Adrenal gland (tissue), 12 donors: ENCODE measurements around the gene TNFAIP8. TPM values are rescaled to one million over a fixed set of nuclear protein-coding genes. Genes with fewer than 3 reads are reported as not detected.
A peak's percentile ranks its signal among the peaks of the same experiment; 100 is the strongest.

Experiments
- DNase-seq, 7 donors: peaks; one replicate each; pipeline ENCODE4 v3.0.0-alpha.2; 2019 to 2020
- H3K27ac ChIP-seq, 5 donors: fragments of 200-600 bp; sonication (generic) in 4 of 5; 1 replicate in 3 of 5; 2 replicates in 2 of 5; pipeline versions ENCODE4 v1.5.1 to v1.8.0; 2016 to 2020; ENCODE audit warnings: mild to moderate bottlenecking in 1 of 5
- H3K27me3 ChIP-seq: fragments of 200-600 bp; 2 replicates; pipeline ENCODE4 v1.8.0; 2021
- H3K36me3 ChIP-seq, 2 donors: fragments of 200-600 bp; replicated peaks in 1 of 2; 1 replicate in 1 of 2; 2 replicates in 1 of 2; pipeline versions ENCODE4 v1.5.1 to v1.8.0; 2018 to 2022
- H3K4me1 ChIP-seq, 2 donors: fragments of 200-600 bp; replicated peaks in 1 of 2; 1 replicate in 1 of 2; 2 replicates in 1 of 2; pipeline versions ENCODE4 v1.5.1 to v1.8.0; 2018 to 2021
- H3K4me3 ChIP-seq, 4 donors: fragments of 200-600 bp; sonication (generic) in 3 of 4; one replicate each; pipeline ENCODE4 v1.5.1; 2016 to 2018
- H3K9me3 ChIP-seq, 3 donors: fragments of 200-600 bp; sonication (generic) in 1 of 3; replicated peaks in 1 of 3; 1 replicate in 2 of 3; 2 replicates in 1 of 3; pipeline versions ENCODE4 v1.5.1 to v1.8.0; 2016 to 2021
- CTCF ChIP-seq, 6 experiments: fragments of 450-650 bp in 4 of 6; fragments of 200-600 bp in 2 of 6; sonication (generic) in 1 of 6; IDR thresholded peaks; 1 replicate in 5 of 6; 2 replicates in 1 of 6; pipeline versions ENCODE4 v1.5.1 to v1.8.0; 2016 to 2021; ENCODE audit warnings: antibody characterized with exemption in 6 of 6, mild to moderate bottlenecking in 2 of 6, moderate library complexity in 1 of 6
- POLR2A ChIP-seq, 2 donors: fragments of 450-650 bp; IDR thresholded peaks; one replicate each; pipeline ENCODE4 v1.6.1; 2017; ENCODE audit warnings: antibody characterized with exemption in 2 of 2, mild to moderate bottlenecking in 2 of 2, moderate library complexity in 1 of 2
- WGBS, 4 donors: extraction: QIAGEN DNeasy Blood & Tissue Kit in 2 of 4; methylation state at CpG; one replicate each; pipeline versions ENCODE4 v1.1.5 to v1.1.7; 2013 to 2017; 5-methylcytosine and 5-hydroxymethylcytosine counted together
- intact Hi-C, 2 donors: fragments of 100-400 bp; cut with DNase I; formaldehyde crosslinking; loops; one replicate each; pipeline versions ENCODE4 v1.14.1 to v1.15.0; 2022 to 2023
- polyA plus RNA-seq, 3 donors: library from polyadenylated mRNA; stranded (reverse); fragments of 200-250 nt in 2 of 3; fragments of 350-450 nt in 1 of 3; fragmentation: Illumina TruSeq in 1 of 3; extraction: RNeasy Lipid Tissue Mini Kit (QIAGEN cat#74804) in 1 of 3; gene quantifications; one replicate each; pipeline ENCODE4 v1.2.3, GENCODE V29; 2013 to 2014
- total RNA-seq, 9 donors: library from RNA; depleted of rRNA in 4 of 9; stranded (reverse); fragments of >200 nt in 4 of 9; fragments of 120-200 nt in 1 of 9; fragmentation: NEBNext Ultra II Directional in 1 of 9; extraction: Animal tissue kit (Norgen Biotek cat#: 25700) in 1 of 9; gene quantifications; one replicate each; pipeline versions ENCODE4 v1.1.0 to v1.2.4, GENCODE V29; 2013 to 2023
- donor health status: healthy with polysubstance abuse.
- donor health status: Bipolar disorder and iron deficiency.
- donor health status: DM: yes; HTN: yes; CAD: no.
- donor health status: DM: no; HTN: no; CAD: no.
- donor health status: DM: no; HTN: no; CAD: no.
- donor health status: DM: yes; HTN: yes; CAD: no.

Gene TNFAIP8
- total and polyA plus RNA-seq, 12 donors, result 1.4 to 12.7 (median 5.5) TPM

DNA sequence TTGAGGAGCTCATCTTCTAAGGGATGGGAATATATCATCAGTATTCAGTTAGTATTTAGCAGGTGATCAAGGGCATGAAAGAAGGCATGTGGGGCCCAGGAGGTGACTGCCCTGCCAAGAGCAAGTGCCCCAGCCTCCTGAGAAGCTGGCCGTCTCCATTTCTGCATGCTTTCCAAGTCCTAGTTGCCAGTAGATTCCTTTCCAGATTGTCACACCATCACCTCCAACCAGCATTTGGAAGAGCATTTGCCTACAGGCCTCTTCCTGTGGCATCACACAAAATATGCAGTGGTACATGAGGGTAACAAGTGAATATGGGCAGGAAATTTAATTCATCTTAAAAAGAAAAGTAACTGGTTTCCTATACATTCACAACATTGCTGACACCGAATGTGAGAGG lies 7.5 kb downstream of the TNFAIP8 start:
- no peaks in the 10 kb centered on the region for H3K9me3 ChIP-seq
- H3K4me3 ChIP-seq, result no peak overlapping the region
- peaks cover 0 to 25% of the 10 kb centered on the region in 2 donors for H3K4me1 ChIP-seq
- no peak for DNase-seq
- intact Hi-C loops, result no loop called here
- no peaks in the 10 kb centered on the region for H3K27me3 ChIP-seq
- H3K36me3 ChIP-seq, result no peaks in the 10 kb centered on the region
- TF ChIP-seq POLR2A (IDR thresholded peaks at IDR 0.05) (no peak), CTCF (IDR thresholded peaks at IDR 0.05) (no peak)
- 91 to 96% (median 92%) methylated on average over 2 of the region's 2 CpGs for WGBS, 4 donors
- no peak overlapping the region for H3K27ac ChIP-seq

DNA sequence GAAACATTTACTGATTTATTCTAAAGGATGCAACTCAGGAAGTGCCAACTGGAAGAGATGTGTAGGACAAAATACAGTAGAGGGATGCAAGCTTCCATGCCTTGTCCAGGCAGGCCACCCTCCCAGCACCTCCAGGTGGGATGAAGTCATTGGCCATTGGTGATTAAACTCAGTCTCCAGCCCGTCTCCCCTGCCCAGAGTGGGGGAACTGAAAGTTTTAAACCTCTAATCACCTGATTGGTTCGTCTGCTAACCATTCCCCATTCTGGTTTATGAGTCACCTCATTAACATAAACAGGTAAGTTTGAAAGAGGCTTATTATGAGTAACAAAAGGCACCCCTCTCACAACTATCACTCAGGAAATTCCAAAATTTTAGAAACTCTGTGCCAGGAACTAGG lies 8.1 kb downstream of the TNFAIP8 start:
- 83 to 97% (median 94%) methylated on average over 2 of the region's 2 CpGs for WGBS, 4 donors
- DNase-seq, result no peak
- intact Hi-C loops, result no loop called here

DNA sequence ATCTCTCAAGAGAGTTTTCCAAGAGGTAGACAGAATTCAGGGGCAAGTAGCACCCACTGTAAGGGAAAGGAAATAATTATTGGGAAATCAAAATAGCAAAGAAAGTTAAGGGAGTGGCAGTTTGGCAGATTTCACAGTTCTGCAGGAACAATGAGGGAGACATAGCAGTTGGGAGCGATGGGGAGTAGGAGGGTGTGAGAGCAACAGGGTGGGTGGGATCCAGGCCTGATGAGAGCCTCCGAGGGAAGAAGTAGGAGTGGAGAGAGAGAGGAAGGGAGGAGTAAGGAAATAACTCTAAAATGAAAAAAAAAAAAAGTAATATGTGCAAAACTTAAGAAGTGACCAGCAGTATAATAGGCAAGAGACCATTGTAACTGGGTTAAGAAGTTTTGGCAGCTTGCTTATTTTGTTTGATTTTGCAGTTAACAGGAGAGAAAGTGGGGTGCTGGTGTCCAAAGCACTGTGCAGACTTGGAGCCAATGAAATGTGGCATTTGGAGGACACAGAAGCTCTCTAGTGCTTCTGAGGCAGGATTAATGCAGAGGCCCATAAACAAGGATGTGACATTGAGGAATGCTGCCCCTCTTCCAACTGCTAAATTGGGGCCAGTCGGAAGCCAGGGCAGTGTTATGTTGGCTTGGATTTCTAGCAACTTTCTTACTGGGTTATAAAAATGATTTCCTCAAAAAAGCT lies 10.2 kb downstream of the TNFAIP8 start:
- peaks cover 0 to 31% of the 10 kb centered on the region in 2 donors for H3K4me1 ChIP-seq
- no peaks in the 10 kb centered on the region for H3K27me3 ChIP-seq
- no peak overlapping the region for H3K4me3 ChIP-seq
- H3K27ac ChIP-seq, result no peak overlapping the region
- intact Hi-C loops, result no loop called here
- 57 to 68% (median 61%) methylated on average over 3 of the region's 3 CpGs for WGBS, 4 donors
- H3K9me3 ChIP-seq, result no peaks in the 10 kb centered on the region
- TF ChIP-seq POLR2A (IDR thresholded peaks at IDR 0.05), result no peak
- no peak for TF ChIP-seq CTCF (IDR thresholded peaks at IDR 0.05)
- DNase-seq, result no peak
- H3K36me3 ChIP-seq, result no peaks in the 10 kb centered on the region

More for the DNA sequence above, 8.1 kb downstream of the TNFAIP8 start:
- Histone ChIP-seq H3K4me3 (no peak overlapping the region), H3K4me1 (peaks cover 0 to 25% of the 10 kb centered on the region in 2 donors), H3K9me3 (no peaks in the 10 kb centered on the region), H3K36me3 (no peaks in the 10 kb centered on the region), H3K27me3 (no peaks in the 10 kb centered on the region), H3K27ac (no peak overlapping the region)
- TF ChIP-seq POLR2A (IDR thresholded peaks at IDR 0.05), result no peak
- no peak for TF ChIP-seq CTCF (IDR thresholded peaks at IDR 0.05)

DNA sequence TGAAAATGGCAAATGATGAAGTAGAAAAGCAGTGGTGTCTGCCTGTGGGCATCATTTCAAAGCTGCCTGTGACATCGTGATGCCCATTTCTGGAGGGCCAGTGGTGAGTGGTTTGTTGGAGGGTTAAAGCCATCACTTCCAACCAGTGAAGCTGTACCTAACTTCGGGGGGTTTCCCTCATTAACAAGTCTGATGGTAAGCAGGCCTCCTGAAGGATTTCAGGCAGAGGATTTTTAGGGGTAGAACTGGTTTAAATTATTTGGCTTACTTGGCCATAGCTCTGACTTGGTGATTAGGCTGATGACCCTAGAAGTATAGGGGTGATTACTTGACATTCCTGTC lies 10.7 kb downstream of the TNFAIP8 start:
- intact Hi-C loops, result no loop called here
- no peaks in the 10 kb centered on the region for H3K27me3 ChIP-seq
- peak overlapping the region in 1 of 5 donors; percentile 26 for H3K27ac ChIP-seq
- TF ChIP-seq CTCF (IDR thresholded peaks at IDR 0.05) (no peak), POLR2A (IDR thresholded peaks at IDR 0.05) (no peak)
- no peak for DNase-seq
- H3K36me3 ChIP-seq, result no peaks in the 10 kb centered on the region
- 57 to 94% (median 78%) methylated on average over 2 of the region's 2 CpGs for WGBS, 4 donors
- H3K9me3 ChIP-seq, result no peaks in the 10 kb centered on the region
- H3K4me1 ChIP-seq, result peaks cover 0 to 31% of the 10 kb centered on the region in 2 donors
- H3K4me3 ChIP-seq, result no peak overlapping the region
